ENCODE results near the gene CACNB3. TPM values are rescaled to one million over a fixed set of nuclear protein-coding genes. Genes with fewer than 3 reads are reported as not detected.

The CACNB3 gene
- total RNA-seq, 2 donors from 2014 or later: 40.6 to 59.9 TPM

- Histone ChIP-seq H3K4me1 (ENCODE audit: control insufficient read depth, insufficient read depth, low read length) (no peaks in the 10 kb centered on the region), H3K4me3 (ENCODE audit: low read length) (no peak overlapping the region), H3K9ac (ENCODE audit: extremely low read depth, low read length, poor library complexity, severe bottlenecking) (no peak overlapping the region), H3K9me3 (ENCODE audit: control insufficient read depth, low read length) (no peaks in the 10 kb centered on the region), H3K27ac (ENCODE audit: low read depth, low read length) (no peak overlapping the region), H3K36me3 (ENCODE audit: control insufficient read depth, insufficient read depth, low read length) (no peaks in the 10 kb centered on the region), H3K27me3 (ENCODE audit: control insufficient read depth, insufficient read depth, low read length, poor library complexity, severe bottlenecking) (no peaks in the 10 kb centered on the region)
- no peak for TF ChIP-seq CTCF (conservative IDR thresholded peaks at IDR 0.05)
- Mint-ChIP-seq H3K9me3 (no peaks in the 10 kb centered on the region), H3K27me3 (ENCODE audit: insufficient read depth) (no peaks in the 10 kb centered on the region), H3K36me3 (ENCODE audit: low read depth) (peaks cover 18% of the 10 kb centered on the region), H3K27ac (no peak overlapping the region), H3K4me3 (no peak overlapping the region), H3K4me1 (peaks cover 6% of the 10 kb centered on the region)
- WGBS, 2 experiments (ENCODE audit: insufficient coverage in 1 of 2, insufficient read length in 1 of 2): 85% methylated on average over 2 of the region's 2 CpGs; no CpG with 5 or more reads in 1 of the 2 experiments
- no peak for DNase-seq
These were observed 38.1 kb downstream of the CACNB3 start for GRCh38 chr12:48856379-48856778.

GRCh38 chr12:48857278-48857994, 39.1 kb downstream of the CACNB3 start:
- H3K27me3 Mint-ChIP-seq (ENCODE audit: insufficient read depth): no peaks in the 10 kb centered on the region
- H3K4me3 ChIP-seq (ENCODE audit: low read length): no peak overlapping the region
- no peak overlapping the region for H3K9ac ChIP-seq (ENCODE audit: extremely low read depth, low read length, poor library complexity, severe bottlenecking)
- H3K4me1 Mint-ChIP-seq: peaks cover 6% of the 10 kb centered on the region
- TF ChIP-seq CTCF (conservative IDR thresholded peaks at IDR 0.05): no peak
- H3K27me3 ChIP-seq (ENCODE audit: control insufficient read depth, insufficient read depth, low read length, poor library complexity, severe bottlenecking): no peaks in the 10 kb centered on the region
- H3K9me3 Mint-ChIP-seq: no peaks in the 10 kb centered on the region
- H3K4me1 ChIP-seq (ENCODE audit: control insufficient read depth, insufficient read depth, low read length): no peaks in the 10 kb centered on the region
- peaks cover 25% of the 10 kb centered on the region for H3K36me3 Mint-ChIP-seq (ENCODE audit: low read depth)
- no peak overlapping the region for H3K27ac ChIP-seq (ENCODE audit: low read depth, low read length)
- H3K27ac Mint-ChIP-seq: no peak overlapping the region
- 90 to 94% methylated on average over 6 to 11 of the region's 13 CpGs for WGBS, 2 experiments (ENCODE audit: insufficient coverage in 1 of 2, insufficient read length in 1 of 2)
- no peak overlapping the region for H3K4me3 Mint-ChIP-seq
- DNase-seq: no peak
- no peaks in the 10 kb centered on the region for H3K36me3 ChIP-seq (ENCODE audit: control insufficient read depth, insufficient read depth, low read length)
- H3K9me3 ChIP-seq (ENCODE audit: control insufficient read depth, low read length): no peaks in the 10 kb centered on the region

GRCh38 chr12:48858043-48858442, 39.7 kb downstream of the CACNB3 start:
- 93 to 97% methylated on average over 7 to 8 of the region's 8 CpGs for WGBS, 2 experiments (ENCODE audit: insufficient coverage in 1 of 2, insufficient read length in 1 of 2)
- no peak overlapping the region for H3K4me3 Mint-ChIP-seq

More at GRCh38 chr12:48858043-48858442, 39.7 kb downstream of the CACNB3 start:
- TF ChIP-seq CTCF (conservative IDR thresholded peaks at IDR 0.05): no peak
- no peaks in the 10 kb centered on the region for H3K36me3 ChIP-seq (ENCODE audit: control insufficient read depth, insufficient read depth, low read length)
- no peak overlapping the region for H3K27ac ChIP-seq (ENCODE audit: low read depth, low read length)
- H3K27me3 Mint-ChIP-seq (ENCODE audit: insufficient read depth): no peaks in the 10 kb centered on the region
- H3K27me3 ChIP-seq (ENCODE audit: control insufficient read depth, insufficient read depth, low read length, poor library complexity, severe bottlenecking): no peaks in the 10 kb centered on the region
- H3K4me3 ChIP-seq (ENCODE audit: low read length): no peak overlapping the region
- peaks cover 2% of the 10 kb centered on the region for H3K4me1 Mint-ChIP-seq
- H3K9ac ChIP-seq (ENCODE audit: extremely low read depth, low read length, poor library complexity, severe bottlenecking): no peak overlapping the region
- no peaks in the 10 kb centered on the region for H3K4me1 ChIP-seq (ENCODE audit: control insufficient read depth, insufficient read depth, low read length)
- H3K9me3 Mint-ChIP-seq: no peaks in the 10 kb centered on the region
- H3K27ac Mint-ChIP-seq: no peak overlapping the region
- DNase-seq: no peak
- no peaks in the 10 kb centered on the region for H3K9me3 ChIP-seq (ENCODE audit: control insufficient read depth, low read length)
- peaks cover 25% of the 10 kb centered on the region for H3K36me3 Mint-ChIP-seq (ENCODE audit: low read depth)
